Activated T-cell treated with anti-CD3 and anti-CD28 coated beads, Interleukin-2, amount 50 U/mL, for 4 hours (primary cell): ENCODE data around the gene HOXD9. TPM values are rescaled to one million over a fixed set of nuclear protein-coding genes. Genes with fewer than 3 reads are reported as not detected.

ENCODE experiments used
- ATAC-seq, 2 donors: fragments of 200-7000 bp; cut with Tn5 transposase; one replicate each; pipeline ENCODE4 v1.10.0; 2021
- DNase-seq: peaks from one replicate; pipeline ENCODE4 v3.0.0-alpha.2; 2020
- H3K27me3 Mint-ChIP-seq: one replicate; pipeline ENCODE4 v1.8.0; 2021; ENCODE audit warnings: low read depth, mixed read lengths
- H3K36me3 Mint-ChIP-seq: one replicate; pipeline ENCODE4 v1.8.0; 2022; ENCODE audit warnings: mixed read lengths; ENCODE audit not compliant: insufficient read depth
- H3K4me1 Mint-ChIP-seq: one replicate; pipeline ENCODE4 v1.8.0; 2021; ENCODE audit warnings: low read depth, mixed read lengths
- H3K4me3 Mint-ChIP-seq: one replicate; pipeline ENCODE4 v1.8.0; 2021; ENCODE audit warnings: mild to moderate bottlenecking, moderate library complexity, mixed read lengths
- H3K9me3 Mint-ChIP-seq: one replicate; pipeline ENCODE4 v1.8.0; 2021; ENCODE audit warnings: mixed read lengths
- total RNA-seq, 3 donors: library from RNA; stranded (reverse); gene quantifications; one replicate each; pipeline ENCODE4 v1.2.1, GENCODE V29; 2021

The HOXD9 gene
- total RNA-seq, 3 donors from 2014 or later: not detected

- Mint-ChIP-seq H3K4me1 (peaks cover 4% of the 10 kb centered on the region), H3K4me3 (no peak overlapping the region), H3K9me3 (peaks cover 2% of the 10 kb centered on the region), H3K36me3 (no peaks in the 10 kb centered on the region), H3K27me3 (peaks cover 91% of the 10 kb centered on the region)
- DNase-seq: no peak
- ATAC-seq: no peak
These were observed 46.7 kb downstream of the HOXD9 start for GRCh38 chr2:176169181-176169580.

DNA sequence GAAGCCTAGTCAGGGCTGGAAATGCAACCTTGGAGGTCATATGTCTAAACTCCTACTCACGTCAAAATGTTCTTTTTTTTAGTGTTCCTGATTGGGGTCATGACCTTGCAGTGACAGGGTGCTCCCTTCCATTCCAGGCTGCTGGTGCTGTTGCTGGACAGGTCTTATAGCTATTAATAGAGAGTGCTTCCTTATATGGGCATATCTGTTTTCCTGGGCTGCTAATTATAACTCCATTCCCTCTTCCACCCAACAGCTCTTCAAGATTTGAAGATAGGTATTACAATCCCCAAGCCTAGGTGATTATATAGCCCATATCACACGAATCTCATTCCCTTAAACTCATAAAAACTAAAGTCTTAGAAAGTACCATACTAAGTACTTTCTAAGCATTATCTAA is 47.2 kb downstream of the HOXD9 start:
- peaks cover 3% of the 10 kb centered on the region for H3K4me1 Mint-ChIP-seq
- H3K27me3 Mint-ChIP-seq: peaks cover 91% of the 10 kb centered on the region
- DNase-seq (no peak), ATAC-seq (no peak)
- no peaks in the 10 kb centered on the region for H3K36me3 Mint-ChIP-seq
- no peaks in the 10 kb centered on the region for H3K9me3 Mint-ChIP-seq
- H3K4me3 Mint-ChIP-seq: no peak overlapping the region

DNA sequence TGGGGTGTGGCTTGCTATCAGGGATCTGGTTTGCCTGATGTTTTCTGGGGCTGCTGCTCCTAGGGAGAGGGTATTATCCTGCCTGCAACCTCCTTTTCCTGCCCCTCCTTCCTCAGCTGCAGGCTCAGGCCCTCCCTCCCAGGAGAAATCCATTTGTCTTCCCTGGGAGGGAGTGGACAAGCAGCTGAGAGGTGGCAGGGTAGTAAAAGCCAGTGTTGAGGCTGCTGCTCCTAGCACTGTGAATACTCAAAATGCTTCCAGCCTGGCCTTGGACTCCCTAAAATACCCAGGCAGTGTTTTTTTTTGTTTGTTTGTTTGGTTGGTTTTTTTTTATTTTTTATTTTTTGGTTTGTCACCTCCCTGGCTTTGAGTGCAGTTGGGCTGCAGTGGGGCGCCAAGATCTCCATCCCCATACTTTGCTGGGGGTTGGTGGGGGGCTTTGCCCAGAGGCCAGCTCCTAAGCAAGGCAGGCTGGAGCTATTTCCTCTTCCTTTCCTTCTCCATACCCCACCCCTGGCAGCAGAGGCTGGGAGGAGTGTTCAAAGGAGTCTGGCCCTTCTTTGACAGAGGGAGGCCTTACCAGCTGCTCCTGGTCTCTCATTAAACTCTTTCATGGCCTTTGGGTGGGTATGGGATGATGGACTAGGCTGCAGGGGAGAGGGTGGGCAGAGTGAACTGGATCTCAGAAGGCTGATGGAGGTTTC is 48.2 kb downstream of the HOXD9 start:
- Mint-ChIP-seq H3K9me3 (no peaks in the 10 kb centered on the region), H3K36me3 (no peaks in the 10 kb centered on the region)

GRCh38 chr2:176171351-176172006 is 49.0 kb downstream of the HOXD9 start:
- DNase-seq (no peak), ATAC-seq (no peak)
- peaks cover 6% of the 10 kb centered on the region for H3K4me1 Mint-ChIP-seq
- no peak overlapping the region for H3K4me3 Mint-ChIP-seq
- H3K36me3 Mint-ChIP-seq: no peaks in the 10 kb centered on the region
- H3K27me3 Mint-ChIP-seq: peaks cover 91% of the 10 kb centered on the region
- H3K9me3 Mint-ChIP-seq: no peaks in the 10 kb centered on the region

More for the DNA sequence above, 48.2 kb downstream of the HOXD9 start:
- Mint-ChIP-seq H3K4me1 (peaks cover 6% of the 10 kb centered on the region), H3K27me3 (peaks cover 91% of the 10 kb centered on the region), H3K4me3 (no peak overlapping the region)
- ATAC-seq (no peak), DNase-seq (no peak)

- no peak overlapping the region for H3K4me3 Mint-ChIP-seq
- peaks cover 90% of the 10 kb centered on the region for H3K27me3 Mint-ChIP-seq
- no peak for DNase-seq
- ATAC-seq: no peak
- no peaks in the 10 kb centered on the region for H3K36me3 Mint-ChIP-seq
- no peaks in the 10 kb centered on the region for H3K9me3 Mint-ChIP-seq
- H3K4me1 Mint-ChIP-seq: peaks cover 6% of the 10 kb centered on the region
These were observed 49.7 kb downstream of the HOXD9 start for GRCh38 chr2:176172007-176172894.

- H3K9me3 Mint-ChIP-seq: no peaks in the 10 kb centered on the region
- H3K4me1 Mint-ChIP-seq: peaks cover 6% of the 10 kb centered on the region
- no peak for ATAC-seq
- no peak overlapping the region for H3K4me3 Mint-ChIP-seq
- peaks cover 90% of the 10 kb centered on the region for H3K27me3 Mint-ChIP-seq
- no peak for DNase-seq
- no peaks in the 10 kb centered on the region for H3K36me3 Mint-ChIP-seq
These were observed 50.5 kb downstream of the HOXD9 start for GRCh38 chr2:176172895-176173566.

DNA sequence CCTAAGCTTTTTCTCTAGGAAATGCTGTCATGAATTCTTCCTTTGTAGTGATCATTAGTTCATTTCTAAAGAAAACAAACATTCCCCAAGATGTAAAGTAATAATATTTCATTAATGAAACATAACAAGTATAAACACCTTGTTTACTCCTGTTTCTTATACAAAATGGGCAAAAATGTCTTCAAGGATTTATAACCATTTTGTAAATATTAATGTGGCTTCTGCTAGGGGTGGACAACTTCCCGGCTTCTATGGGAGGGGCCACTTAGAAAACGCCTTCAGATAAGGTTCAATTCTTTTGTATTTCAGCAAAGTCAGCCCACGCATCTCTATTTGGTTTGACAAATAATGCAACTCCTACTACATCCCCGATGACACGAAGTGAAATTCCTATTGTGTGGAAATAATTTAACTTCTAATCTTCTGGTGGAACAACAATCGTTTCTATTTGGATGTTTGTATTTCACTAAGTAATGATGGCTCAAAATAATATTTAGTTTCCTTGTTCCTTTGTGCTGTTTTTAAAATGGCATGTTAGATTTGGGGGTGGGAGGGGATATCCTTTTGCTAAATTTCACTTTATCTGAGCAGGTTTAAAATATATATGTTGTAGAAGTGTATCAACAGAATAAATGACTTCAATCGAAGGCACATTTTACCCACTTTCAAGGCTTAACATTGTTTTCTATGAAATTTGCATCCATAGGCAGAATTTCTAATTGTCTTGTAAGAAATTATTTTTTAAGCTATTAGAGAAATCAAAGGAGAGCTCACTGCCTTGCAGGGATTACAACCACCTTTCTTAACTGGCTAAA is 51.3 kb downstream of the HOXD9 start:
- H3K4me1 Mint-ChIP-seq: peaks cover 6% of the 10 kb centered on the region
- no peaks in the 10 kb centered on the region for H3K36me3 Mint-ChIP-seq
- no peaks in the 10 kb centered on the region for H3K9me3 Mint-ChIP-seq
- H3K4me3 Mint-ChIP-seq: no peak overlapping the region
- DNase-seq (no peak), ATAC-seq (no peak)
- H3K27me3 Mint-ChIP-seq: peaks cover 92% of the 10 kb centered on the region

DNA sequence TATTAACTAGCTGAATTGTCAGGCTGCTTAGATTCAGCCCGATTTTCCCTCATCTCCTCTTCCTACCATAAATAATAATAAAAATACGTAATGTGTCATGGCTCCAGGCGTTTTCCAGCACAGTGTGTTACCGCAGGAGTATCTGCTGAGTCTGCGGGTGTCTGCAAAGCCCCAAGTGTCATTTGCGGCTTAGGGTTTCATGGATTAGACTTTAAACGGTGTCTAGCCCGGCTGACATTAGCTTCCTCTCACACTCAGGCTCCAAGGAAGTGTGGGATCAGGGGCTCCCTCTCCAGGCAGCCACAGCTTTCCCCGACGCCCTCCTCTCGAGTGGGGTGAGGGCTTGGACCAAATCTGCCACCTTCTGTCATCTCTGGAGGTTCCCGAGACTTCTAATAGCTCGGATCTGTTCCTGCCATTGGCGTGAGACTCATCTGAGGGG is 51.9 kb downstream of the HOXD9 start:
- Mint-ChIP-seq H3K27me3 (peaks cover 92% of the 10 kb centered on the region), H3K36me3 (no peaks in the 10 kb centered on the region)

More for the DNA sequence above, 51.9 kb downstream of the HOXD9 start:
- Mint-ChIP-seq H3K4me1 (peaks cover 6% of the 10 kb centered on the region), H3K4me3 (no peak overlapping the region), H3K9me3 (no peaks in the 10 kb centered on the region)
- DNase-seq: no peak
- ATAC-seq: no peak

Other genes with a start within 250 kb of the HOXD9 start
- 10 to 100 TPM; 25.2 to 26.7 (median 25.6) TPM for gene LNPK, start 120.5 kb upstream of the HOXD9 start, total RNA-seq
- not detected for gene EVX2, start 38.8 kb upstream of the HOXD9 start, total RNA-seq
- gene HOXD13, start 30.0 kb upstream of the HOXD9 start, total RNA-seq: not detected
- gene HOXD12, start 22.9 kb upstream of the HOXD9 start, total RNA-seq: not detected
- gene HOXD11, start 15.4 kb upstream of the HOXD9 start, total RNA-seq: not detected
- gene HOXD10, start 5.9 kb upstream of the HOXD9 start, total RNA-seq: not detected
- gene HOXD8, start 7.0 kb downstream of the HOXD9 start, total RNA-seq: under 1 TPM in 1 of 3 donors, not detected in 2; 0.11 TPM
- not detected for gene HOXD4, start 28.8 kb downstream of the HOXD9 start, total RNA-seq
- not detected for gene HOXD3, start 34.6 kb downstream of the HOXD9 start, total RNA-seq
- not detected for gene HOXD1, start 65.9 kb downstream of the HOXD9 start, total RNA-seq
- gene MTX2, start 146.7 kb downstream of the HOXD9 start, total RNA-seq: 10 to 100 TPM; 29.9 to 35.1 (median 31.3) TPM